ENCODE measurements around the gene TLK1. TPM values are rescaled to one million over a fixed set of nuclear protein-coding genes. Genes with fewer than 3 reads are reported as not detected.

TLK1 gene
- total RNA-seq, 6 experiments from 2014 or later = 18.4 to 40.2 (median 29.0) TPM

DNA sequence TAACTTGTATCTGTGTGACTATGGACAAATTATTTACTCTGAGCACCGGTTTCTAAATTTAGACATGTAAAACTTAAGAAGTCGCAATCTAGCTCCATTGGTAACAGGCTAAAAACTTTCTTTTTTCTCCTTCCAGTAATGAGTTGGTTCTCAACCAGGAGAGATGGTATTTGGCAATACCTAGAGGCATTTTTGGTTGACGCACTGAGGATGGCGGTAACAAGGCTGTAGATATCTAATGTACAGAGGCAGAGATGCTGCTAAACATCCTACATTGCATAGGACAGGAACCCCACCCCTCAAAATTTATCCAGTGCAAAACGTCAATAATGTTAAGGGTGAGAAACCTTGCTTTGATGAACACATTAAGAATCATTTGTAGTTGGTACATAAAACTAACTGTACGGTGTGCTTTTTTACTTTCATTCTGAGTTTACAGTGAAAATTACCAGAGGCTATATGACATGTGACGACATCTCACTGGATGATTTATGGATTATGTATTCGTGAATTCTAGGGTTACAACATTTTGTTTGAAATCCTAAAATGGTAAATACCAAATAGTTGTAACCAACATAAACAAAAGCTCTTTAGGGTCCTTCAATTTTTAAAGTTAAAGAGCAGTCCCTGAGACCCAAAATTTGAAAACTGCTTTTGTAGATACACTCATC lies 91.3 kb downstream of the TLK1 start:
- Histone ChIP-seq H3K4me1 (no peaks in the 10 kb centered on the region), H3K36me3 (peaks cover 0 to 3% (median 0%) of the 10 kb centered on the region in 4 donors), H3K9me3 (no peaks in the 10 kb centered on the region), H3K4me3 (no peak overlapping the region), H3K27me3 (no peaks in the 10 kb centered on the region), H3K27ac (no peak overlapping the region)
- TF ChIP-seq POLR2A (IDR thresholded peaks at IDR 0.05) (no peak), CTCF (IDR thresholded peaks at IDR 0.05) (no peak)
- intact Hi-C loops (cut with DNase I) = no loop called here
- DNase-seq = no peak
- WGBS (ENCODE audit: insufficient coverage, low coverage, low lambda C conversion rate, missing lambda C conversion rate) = 82% methylated on average over 8 of the region's 8 CpGs
- no peak for ATAC-seq

GRCh38 chr2:171066110-171066509 lies 94.6 kb downstream of the TLK1 start:
- no peaks in the 10 kb centered on the region for H3K4me1 ChIP-seq
- H3K4me3 ChIP-seq = no peak overlapping the region
- intact Hi-C loops (cut with DNase I) = no loop called here
- no peak for TF ChIP-seq CTCF (IDR thresholded peaks at IDR 0.05)
- TF ChIP-seq POLR2A (IDR thresholded peaks at IDR 0.05) = no peak
- no peak overlapping the region for H3K27ac ChIP-seq
- no peaks in the 10 kb centered on the region for H3K36me3 ChIP-seq
- WGBS (ENCODE audit: insufficient coverage, low coverage, low lambda C conversion rate, missing lambda C conversion rate) = 90% methylated on average over 1 of the region's 1 CpG
- no peaks in the 10 kb centered on the region for H3K27me3 ChIP-seq
- ATAC-seq = no peak
- no peak for DNase-seq
- H3K9me3 ChIP-seq = no peaks in the 10 kb centered on the region

- H3K9me3 ChIP-seq = no peaks in the 10 kb centered on the region
- TF ChIP-seq CTCF (IDR thresholded peaks at IDR 0.05) (no peak), POLR2A (IDR thresholded peaks at IDR 0.05) (no peak)
- H3K4me3 ChIP-seq = no peak overlapping the region
- intact Hi-C loops (cut with DNase I) = no loop called here
- ATAC-seq = no peak
- 23% methylated on average over 2 of the region's 2 CpGs for WGBS (ENCODE audit: insufficient coverage, low coverage, low lambda C conversion rate, missing lambda C conversion rate)
- peaks cover 0 to 21% (median 2%) of the 10 kb centered on the region in 4 donors for H3K36me3 ChIP-seq
- DNase-seq = no peak
- no peaks in the 10 kb centered on the region for H3K27me3 ChIP-seq
- no peak overlapping the region for H3K27ac ChIP-seq
- H3K4me1 ChIP-seq = peaks cover 0 to 14% (median 4%) of the 10 kb centered on the region in 4 donors
Observed at GRCh38 chr2:171057575-171057974, 103.1 kb downstream of the TLK1 start.

DNA sequence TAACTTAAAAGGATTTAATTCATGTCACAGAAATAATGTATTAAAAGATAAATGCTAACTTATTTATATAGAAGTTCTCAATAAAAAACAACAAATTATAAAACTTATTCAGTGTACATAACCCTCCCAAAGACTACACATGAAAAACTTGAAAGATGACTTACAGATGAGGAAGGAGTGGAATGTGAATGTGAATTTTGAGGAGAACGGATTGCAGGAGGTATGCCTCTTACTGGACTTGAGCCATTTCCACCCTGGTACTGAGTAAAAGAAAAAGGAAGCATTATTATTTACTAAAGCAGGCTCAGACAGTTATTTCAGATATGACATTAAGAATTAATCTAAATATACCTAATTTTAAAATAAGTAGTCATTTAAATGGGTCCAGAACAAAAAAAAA lies 104.4 kb downstream of the TLK1 start:
- WGBS (ENCODE audit: insufficient coverage, low coverage, low lambda C conversion rate, missing lambda C conversion rate) = 63% methylated on average over 1 of the region's 1 CpG
- intact Hi-C loops (cut with DNase I) = no loop called here
- peaks cover 0 to 22% (median 2%) of the 10 kb centered on the region in 4 donors for H3K36me3 ChIP-seq

More for the DNA sequence above, 104.4 kb downstream of the TLK1 start:
- Histone ChIP-seq H3K27ac (no peak overlapping the region), H3K4me3 (no peak overlapping the region), H3K4me1 (peaks cover 0 to 14% (median 4%) of the 10 kb centered on the region in 4 donors), H3K27me3 (no peaks in the 10 kb centered on the region), H3K9me3 (no peaks in the 10 kb centered on the region)
- TF ChIP-seq CTCF (IDR thresholded peaks at IDR 0.05) (no peak), POLR2A (IDR thresholded peaks at IDR 0.05) (no peak)
- no peak for ATAC-seq
- DNase-seq = no peak

Measured in right lobe of liver (tissue), 6 donors.